ENCODE results near the gene SLC25A10. TPM values are rescaled to one million over a fixed set of nuclear protein-coding genes. Genes with fewer than 3 reads are reported as not detected.

Gene SLC25A10
- total and polyA plus RNA-seq, 3 donors from 2014 or later: 30.0 to 51.4 (median 42.0) TPM

- no peak for TF ChIP-seq POLR2A (IDR thresholded peaks at IDR 0.05)
- TF ChIP-seq CTCF (IDR thresholded peaks at IDR 0.05): no peak
- Histone ChIP-seq H3K27me3 (no peaks in the 10 kb centered on the region), H3K27ac (peak overlapping the region; percentile 80 to 91), H3K9me3 (no peaks in the 10 kb centered on the region), H3K4me3 (peak overlapping the region; percentile 90 to 95), H3K4me1 (peaks cover 23% of the 10 kb centered on the region), H3K36me3 (ENCODE audit: low read depth, missing control alignments) (no peaks in the 10 kb centered on the region)
- WGBS, 2 donors: 22 to 31% methylated on average over 14 to 23 of the region's 27 CpGs
- no peak for DNase-seq
- intact Hi-C loops (cut with DNase I; ENCODE audit: low total_unique reads): no loop called here
Observed at GRCh38 chr17:81703747-81704654, 8.1 kb upstream of the SLC25A10 start.

GRCh38 chr17:81705518-81706231 lies 6.4 kb upstream of the SLC25A10 start:
- WGBS, 2 donors: 92 to 96% methylated on average over 30 of the region's 30 CpGs
- Histone ChIP-seq H3K4me3 (no peak overlapping the region), H3K9me3 (no peaks in the 10 kb centered on the region), H3K27me3 (no peaks in the 10 kb centered on the region), H3K36me3 (ENCODE audit: low read depth, missing control alignments) (no peaks in the 10 kb centered on the region), H3K4me1 (peaks cover 25% of the 10 kb centered on the region), H3K27ac (no peak overlapping the region)
- intact Hi-C loops (cut with DNase I; ENCODE audit: low total_unique reads): no loop called here
- no peak for TF ChIP-seq CTCF (IDR thresholded peaks at IDR 0.05)
- no peak for TF ChIP-seq POLR2A (IDR thresholded peaks at IDR 0.05)
- no peak for DNase-seq

GRCh38 chr17:81706232-81706611 lies 5.9 kb upstream of the SLC25A10 start:
- intact Hi-C loops (cut with DNase I; ENCODE audit: low total_unique reads): no loop called here
- Histone ChIP-seq H3K4me3 (no peak overlapping the region), H3K36me3 (ENCODE audit: low read depth, missing control alignments) (no peaks in the 10 kb centered on the region), H3K9me3 (no peaks in the 10 kb centered on the region), H3K27ac (no peak overlapping the region), H3K27me3 (no peaks in the 10 kb centered on the region), H3K4me1 (peaks cover 28% of the 10 kb centered on the region)
- 92 to 94% methylated on average over 15 to 17 of the region's 17 CpGs for WGBS, 2 donors
- DNase-seq: no peak
- TF ChIP-seq CTCF (IDR thresholded peaks at IDR 0.05): no peak
- TF ChIP-seq POLR2A (IDR thresholded peaks at IDR 0.05): no peak

- 90% methylated on average over 47 to 54 of the region's 54 CpGs for WGBS, 2 donors
- H3K27me3 ChIP-seq: no peaks in the 10 kb centered on the region
Observed at GRCh38 chr17:81706757-81707624, 5.1 kb upstream of the SLC25A10 start.

More at GRCh38 chr17:81706757-81707624, 5.1 kb upstream of the SLC25A10 start:
- H3K4me3 ChIP-seq: no peak overlapping the region
- no peak for DNase-seq
- intact Hi-C loops (cut with DNase I; ENCODE audit: low total_unique reads): no loop called here
- no peaks in the 10 kb centered on the region for H3K9me3 ChIP-seq
- no peak overlapping the region for H3K27ac ChIP-seq
- peaks cover 26% of the 10 kb centered on the region for H3K4me1 ChIP-seq
- no peak for TF ChIP-seq CTCF (IDR thresholded peaks at IDR 0.05)
- no peak for TF ChIP-seq POLR2A (IDR thresholded peaks at IDR 0.05)
- no peaks in the 10 kb centered on the region for H3K36me3 ChIP-seq (ENCODE audit: low read depth, missing control alignments)

Data from testis (tissue), 3 donors.